Measurements from ENCODE around the gene SPINT3.

DNA sequence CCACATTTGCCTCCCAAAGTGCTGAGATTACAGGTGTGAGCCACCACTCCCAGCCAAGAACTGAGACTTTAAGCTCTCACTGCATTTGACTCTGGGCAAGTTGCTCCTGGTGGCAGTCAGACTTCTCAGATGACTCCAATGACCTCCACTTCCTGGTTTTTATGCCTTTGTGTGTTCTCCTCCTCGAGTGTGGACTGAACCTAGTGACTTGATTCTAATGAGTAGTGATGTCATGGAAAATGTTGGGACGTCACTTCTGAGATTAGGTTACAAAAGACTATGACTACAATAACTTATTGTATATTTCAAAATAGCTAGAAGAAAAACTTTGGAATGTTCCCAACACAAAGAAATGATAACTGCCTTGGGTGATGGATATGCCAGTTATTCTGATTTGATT is 12.0 kb downstream of the SPINT3 start:
- TF ChIP-seq ZNF544 (tag by site-specific recombination; IDR thresholded peaks at IDR 0.05) = no peak
- TF ChIP-seq ZFP41 (tag by site-specific recombination; IDR thresholded peaks at IDR 0.05; ENCODE audit: borderline replicate concordance) = no peak
- TF ChIP-seq GLI4 (tag by site-specific recombination; IDR thresholded peaks at IDR 0.05) = no peak
- TF ChIP-seq, protein P1, sequence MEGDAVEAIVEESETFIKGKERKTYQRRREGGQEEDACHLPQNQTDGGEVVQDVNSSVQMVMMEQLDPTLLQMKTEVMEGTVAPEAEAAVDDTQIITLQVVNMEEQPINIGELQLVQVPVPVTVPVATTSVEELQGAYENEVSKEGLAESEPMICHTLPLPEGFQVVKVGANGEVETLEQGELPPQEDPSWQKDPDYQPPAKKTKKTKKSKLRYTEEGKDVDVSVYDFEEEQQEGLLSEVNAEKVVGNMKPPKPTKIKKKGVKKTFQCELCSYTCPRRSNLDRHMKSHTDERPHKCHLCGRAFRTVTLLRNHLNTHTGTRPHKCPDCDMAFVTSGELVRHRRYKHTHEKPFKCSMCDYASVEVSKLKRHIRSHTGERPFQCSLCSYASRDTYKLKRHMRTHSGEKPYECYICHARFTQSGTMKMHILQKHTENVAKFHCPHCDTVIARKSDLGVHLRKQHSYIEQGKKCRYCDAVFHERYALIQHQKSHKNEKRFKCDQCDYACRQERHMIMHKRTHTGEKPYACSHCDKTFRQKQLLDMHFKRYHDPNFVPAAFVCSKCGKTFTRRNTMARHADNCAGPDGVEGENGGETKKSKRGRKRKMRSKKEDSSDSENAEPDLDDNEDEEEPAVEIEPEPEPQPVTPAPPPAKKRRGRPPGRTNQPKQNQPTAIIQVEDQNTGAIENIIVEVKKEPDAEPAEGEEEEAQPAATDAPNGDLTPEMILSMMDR (tag by site-specific recombination; IDR thresholded peaks at IDR 0.05) = no peak
- no peak for TF ChIP-seq ZNF623 (tag by site-specific recombination; IDR thresholded peaks at IDR 0.05)
- no peak for TF ChIP-seq ZFP37 (tag by site-specific recombination; IDR thresholded peaks at IDR 0.05)
- TF ChIP-seq, protein P2, sequence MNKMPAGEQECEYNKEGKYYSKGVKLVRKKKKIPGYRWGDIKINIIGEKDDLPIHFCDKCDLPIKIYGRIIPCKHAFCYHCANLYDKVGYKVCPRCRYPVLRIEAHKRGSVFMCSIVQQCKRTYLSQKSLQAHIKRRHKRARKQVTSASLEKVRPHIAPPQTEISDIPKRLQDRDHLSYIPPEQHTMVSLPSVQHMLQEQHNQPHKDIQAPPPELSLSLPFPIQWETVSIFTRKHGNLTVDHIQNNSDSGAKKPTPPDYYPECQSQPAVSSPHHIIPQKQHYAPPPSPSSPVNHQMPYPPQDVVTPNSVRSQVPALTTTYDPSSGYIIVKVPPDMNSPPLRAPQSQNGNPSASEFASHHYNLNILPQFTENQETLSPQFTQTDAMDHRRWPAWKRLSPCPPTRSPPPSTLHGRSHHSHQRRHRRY (tag by site-specific recombination; IDR thresholded peaks at IDR 0.05) = no peak
- no peak for TF ChIP-seq ZNF311 (tag by site-specific recombination; IDR thresholded peaks at IDR 0.05; ENCODE audit: borderline replicate concordance)
- TF ChIP-seq ZNF677 (tag by site-specific recombination; IDR thresholded peaks at IDR 0.05) = no peak
